GM12878 (cell line): ENCODE measurements around the gene MPIG6B. TPM values are rescaled to one million over a fixed set of nuclear protein-coding genes. Genes with fewer than 3 reads are reported as not detected.

Experiments
- ATAC-seq: fragments of 200-7000 bp; cut with Tn5 transposase; 3 replicates; pipeline ENCODE4 v1.9.1; 2020; ENCODE audit warnings: mild to moderate bottlenecking, moderate library complexity
- BruUV-seq: library from RNA; stranded (reverse); fragments of 400-500 nt; replicated peaks from 2 replicates; lab custom pipeline; 2021; lab: Mats Ljungman, UMichigan
- CTCF ChIA-PET: fragments of 300-600 bp; sonication (Branson Sonifier 250); formaldehyde crosslinking; extraction: SDS; loops from one replicate; lab custom pipeline; 2021; ENCODE audit warnings: inconsistent platforms; lab: Yijun Ruan, JAX
- POLR2A ChIA-PET: fragments of 350-600 bp; formaldehyde crosslinking; extraction: SDS; loops from one replicate; lab custom pipeline; 2021; ENCODE audit warnings: inconsistent platforms; lab: Charles Lee
- RAD21 ChIA-PET: fragments of 300-600 bp; sonication (Branson Sonifier 250); formaldehyde crosslinking; loops from one replicate; lab custom pipeline; 2023; ENCODE audit warnings: antibody characterized with exemption; ENCODE audit not compliant: unreplicated experiment; lab: Charles Lee
- SMC1A ChIA-PET: fragments of 300-600 bp; sonication (Branson Sonifier 250); formaldehyde crosslinking; loops from one replicate; lab custom pipeline; 2023; ENCODE audit not compliant: unreplicated experiment, uncharacterized antibody; lab: Charles Lee
- DNase-seq: peaks from one replicate; pipeline ENCODE4 v3.0.0-alpha.2; 2011; ENCODE audit warnings: low read depth, low spot score
- FAIRE-seq: peaks from 3 replicates; lab custom pipeline; 2011; peaks lifted over from hg19 to GRCh38; lab: Jason Lieb, UNC
- H2AFZ ChIP-seq: 2 replicates; pipeline ENCODE4 v1.6.0; 2011; ENCODE audit warnings: low read depth, low read length, control low read depth; ENCODE audit not compliant: control insufficient read depth
- H3K27ac ChIP-seq: 2 replicates; pipeline ENCODE4 v1.5.1; 2011; ENCODE audit warnings: control low read depth; ENCODE audit not compliant: control insufficient read depth, insufficient read depth
- H3K27me3 ChIP-seq, 2 experiments: replicated peaks in 1 of 2; 2 replicates each; pipeline versions ENCODE4 v1.6.0 to v1.6.1; 2011; ENCODE audit warnings: low read length in 1 of 2; ENCODE audit not compliant: control insufficient read depth in 2 of 2, insufficient read depth in 2 of 2
- H3K36me3 ChIP-seq, 2 experiments: 2 replicates each; pipeline ENCODE4 v1.5.1; 2011; ENCODE audit warnings: low read length in 1 of 2; ENCODE audit not compliant: control insufficient read depth in 2 of 2, insufficient read depth in 2 of 2
- H3K4me1 ChIP-seq: 2 replicates; pipeline ENCODE4 v1.6.1; 2011; ENCODE audit warnings: mild to moderate bottlenecking, low read length, moderate library complexity, mixed read lengths; ENCODE audit not compliant: control insufficient read depth, insufficient read depth
- H3K4me2 ChIP-seq: 2 replicates; pipeline ENCODE4 v1.6.0; 2011; ENCODE audit warnings: control low read depth; ENCODE audit not compliant: control insufficient read depth, insufficient read depth
- H3K4me3 ChIP-seq: fragments of 200-600 bp; sonication (generic); 2 replicates; pipeline ENCODE4 v1.5.1; 2016
- H3K79me2 ChIP-seq: 2 replicates; pipeline ENCODE4 v1.6.0; 2011; ENCODE audit warnings: low read length; ENCODE audit not compliant: control insufficient read depth, insufficient read depth
- H3K9ac ChIP-seq: 2 replicates; pipeline ENCODE4 v1.8.0; 2011; ENCODE audit warnings: low read length, control low read depth, mixed read lengths; ENCODE audit not compliant: control insufficient read depth, insufficient read depth
- H3K9me3 ChIP-seq: replicated peaks from 3 replicates; pipeline ENCODE4 v1.5.1; 2011; ENCODE audit warnings: mild to moderate bottlenecking, low read length; ENCODE audit not compliant: control insufficient read depth, insufficient read depth
- H4K20me1 ChIP-seq: 2 replicates; pipeline ENCODE4 v1.6.0; 2011; ENCODE audit not compliant: control insufficient read depth, insufficient read depth
- ATF2 ChIP-seq: IDR thresholded peaks from 2 replicates; pipeline ENCODE4 v1.6.1; 2012; ENCODE audit warnings: low read length, inconsistent platforms
- ESRRA ChIP-seq: IDR thresholded peaks from 2 replicates; pipeline ENCODE4 v1.6.1; 2012; ENCODE audit warnings: mild to moderate bottlenecking, low read length, improper control_type of control experiment
- EZH2 ChIP-seq: IDR thresholded peaks from 2 replicates; pipeline ENCODE4 v1.6.1; 2012; ENCODE audit warnings: low read depth, mild to moderate bottlenecking, control low read depth, inconsistent platforms, low read length, borderline replicate concordance; ENCODE audit not compliant: control insufficient read depth
- GABPA ChIP-seq: IDR thresholded peaks from 2 replicates; pipeline ENCODE4 v1.6.1; 2014; ENCODE audit warnings: antibody characterized with exemption, low read depth, mild to moderate bottlenecking, inconsistent platforms
- HDAC2 ChIP-seq: fragments of 200-600 bp; sonication (generic); IDR thresholded peaks from 2 replicates; pipeline ENCODE4 v1.6.1; 2017
- MYB ChIP-seq: fragments of 150-350 bp; IDR thresholded peaks from 2 replicates; pipeline ENCODE4 v1.6.1; 2014; ENCODE audit warnings: mild to moderate bottlenecking, low read depth, low read length, borderline replicate concordance
- NR2C2 ChIP-seq: IDR thresholded peaks from 2 replicates; pipeline ENCODE4 v1.6.1; 2011; ENCODE audit warnings: borderline replicate concordance, low read depth; ENCODE audit not compliant: control insufficient read depth, insufficient read length
- NRF1 ChIP-seq: conservative IDR thresholded peaks from 2 replicates; pipeline ENCODE4 v1.6.1; 2011; ENCODE audit warnings: mild to moderate bottlenecking, low read depth, low read length, improper control_type of control experiment
- SMARCA5 ChIP-seq: fragments of 450-650 bp; IDR thresholded peaks from 2 replicates; pipeline ENCODE4 v1.6.1; 2017; ENCODE audit warnings: mild to moderate bottlenecking
- ZZZ3 ChIP-seq: IDR thresholded peaks from 2 replicates; pipeline ENCODE4 v1.6.1; 2011; ENCODE audit warnings: low read depth; ENCODE audit not compliant: control insufficient read depth, insufficient read length
- WGBS: methylation state at CpG from one replicate; pipeline ENCODE4 v1.1.6; 2016; ENCODE audit warnings: low lambda C conversion rate; ENCODE audit not compliant: insufficient replicate concordance, insufficient coverage; ENCODE audit errors: missing lambda C conversion rate; 5-methylcytosine and 5-hydroxymethylcytosine counted together
- in situ Hi-C: fragments of 300-500 bp; cut with MboI; formaldehyde crosslinking; loops from 9 replicates; pipeline ENCODE4 v1.14.3; 2018; ENCODE audit warnings: mixed read lengths
- intact Hi-C: fragments of 100-400 bp; cut with micrococcal nuclease; formaldehyde crosslinking; loops from one replicate; pipeline ENCODE4 v1.14.2; 2022; ENCODE audit not compliant: unreplicated experiment
- polyA plus RNA-seq, 11 experiments: library from polyadenylated mRNA; depleted of rRNA in 4 of 11; unstranded in 6 of 11; stranded (reverse) in 5 of 11; fragments of >200 nt; fragmentation: Nextera tagmentation in 4 of 11; fragmentation: Illumina TruSeq in 1 of 11; extraction: Ambion mirVana in 4 of 11; extraction: Trizol in 1 of 11; gene quantifications; 1 replicate in 1 of 11; 2 replicates in 10 of 11; pipeline versions ENCODE4 v1.2.1 to v1.2.3, GENCODE V29; 2011 to 2016; ENCODE audit warnings: inconsistent platforms in 2 of 11, missing spikeins in 2 of 11, low read depth in 1 of 11
- total RNA-seq, 4 experiments: library from RNA; depleted of rRNA in 3 of 4; stranded (reverse); fragments of >200 nt in 3 of 4; fragmentation: Illumina TruSeq in 1 of 4; extraction: Trizol in 1 of 4; gene quantifications; 2 replicates each; pipeline versions ENCODE4 v1.2.1 to v1.2.3, GENCODE V29; 2013 to 2021
- TF ChIP-seq, protein P1 (sequence below): fragments of 450-650 bp; formaldehyde crosslinking; IDR thresholded peaks from 2 replicates; pipeline ENCODE4 v1.4.0; 2022; ENCODE audit warnings: mild to moderate bottlenecking, moderate library complexity
- TF ChIP-seq, protein P2 (sequence below): IDR thresholded peaks from 2 replicates; pipeline ENCODE4 v1.6.1; 2011; ENCODE audit warnings: borderline replicate concordance, low read depth, mild to moderate bottlenecking, moderate library complexity, mixed read lengths, low read length; ENCODE audit not compliant: insufficient read depth; ENCODE audit errors: extremely low read length

The MPIG6B gene
- total and polyA plus RNA-seq, 10 of the 15 experiments (the other 5 are each of a cell fraction or from before 2014, with no cell fraction given) = not detected

DNA sequence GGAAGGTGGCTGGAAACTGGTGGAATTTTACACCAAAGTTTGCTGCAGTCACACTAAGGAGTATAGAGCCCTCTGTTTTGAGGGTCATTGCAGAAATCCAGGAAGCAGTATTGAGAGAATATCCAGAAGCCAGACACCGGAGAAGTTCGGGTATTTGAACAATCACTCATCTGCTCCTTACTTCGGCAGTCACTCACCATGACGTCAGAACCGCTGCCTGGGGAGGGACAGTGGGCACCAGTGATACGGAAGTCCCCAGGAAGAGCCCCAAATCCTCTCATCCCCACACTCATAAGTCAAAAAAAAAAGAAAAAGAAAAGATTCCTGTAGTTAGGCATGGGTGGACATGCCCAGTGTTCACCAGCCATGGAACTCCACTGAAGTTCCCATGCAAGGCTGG lies 46.3 kb upstream of the MPIG6B start:
- Histone ChIP-seq H2AFZ (no peak overlapping the region), H3K27ac (no peak overlapping the region), H4K20me1 (no peaks in the 10 kb centered on the region), H3K4me3 (no peak overlapping the region), H3K79me2 (no peaks in the 10 kb centered on the region), H3K27me3 (no peaks in the 10 kb centered on the region), H3K9ac (no peak overlapping the region), H3K4me2 (no peak overlapping the region), H3K36me3 (peaks cover 2 to 8% of the 10 kb centered on the region in 2 experiments), H3K9me3 (no peaks in the 10 kb centered on the region), H3K4me1 (peaks cover 6% of the 10 kb centered on the region)
- POLR2A ChIA-PET = no interaction called here
- TF ChIP-seq MYB (no peak), NR2C2 (no peak), ESRRA (no peak), NRF1 (no peak), GABPA (no peak), ATF2 (no peak), SMARCA5 (no peak), HDAC2 (no peak), ZZZ3 (no peak), EZH2 (no peak)
- TF ChIP-seq, protein P1, sequence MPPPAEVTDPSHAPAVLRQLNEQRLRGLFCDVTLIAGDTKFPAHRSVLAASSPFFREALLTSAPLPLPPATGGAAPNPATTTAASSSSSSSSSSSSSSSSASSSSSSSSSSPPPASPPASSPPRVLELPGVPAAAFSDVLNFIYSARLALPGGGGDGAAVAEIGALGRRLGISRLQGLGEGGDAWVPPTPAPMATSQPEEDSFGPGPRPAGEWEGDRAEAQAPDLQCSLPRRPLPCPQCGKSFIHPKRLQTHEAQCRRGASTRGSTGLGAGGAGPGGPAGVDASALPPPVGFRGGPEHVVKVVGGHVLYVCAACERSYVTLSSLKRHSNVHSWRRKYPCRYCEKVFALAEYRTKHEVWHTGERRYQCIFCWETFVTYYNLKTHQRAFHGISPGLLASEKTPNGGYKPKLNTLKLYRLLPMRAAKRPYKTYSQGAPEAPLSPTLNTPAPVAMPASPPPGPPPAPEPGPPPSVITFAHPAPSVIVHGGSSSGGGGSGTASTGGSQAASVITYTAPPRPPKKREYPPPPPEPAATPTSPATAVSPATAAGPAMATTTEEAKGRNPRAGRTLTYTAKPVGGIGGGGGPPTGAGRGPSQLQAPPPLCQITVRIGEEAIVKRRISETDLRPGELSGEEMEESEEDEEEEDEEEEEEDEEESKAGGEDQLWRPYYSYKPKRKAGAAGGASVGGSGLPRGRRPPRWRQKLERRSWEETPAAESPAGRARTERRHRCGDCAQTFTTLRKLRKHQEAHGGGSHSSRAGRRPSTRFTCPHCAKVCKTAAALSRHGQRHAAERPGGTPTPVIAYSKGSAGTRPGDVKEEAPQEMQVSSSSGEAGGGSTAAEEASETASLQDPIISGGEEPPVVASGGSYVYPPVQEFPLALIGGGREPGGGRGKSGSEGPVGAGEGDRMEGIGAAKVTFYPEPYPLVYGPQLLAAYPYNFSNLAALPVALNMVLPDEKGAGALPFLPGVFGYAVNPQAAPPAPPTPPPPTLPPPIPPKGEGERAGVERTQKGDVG = no peak
- TF ChIP-seq, protein P2, sequence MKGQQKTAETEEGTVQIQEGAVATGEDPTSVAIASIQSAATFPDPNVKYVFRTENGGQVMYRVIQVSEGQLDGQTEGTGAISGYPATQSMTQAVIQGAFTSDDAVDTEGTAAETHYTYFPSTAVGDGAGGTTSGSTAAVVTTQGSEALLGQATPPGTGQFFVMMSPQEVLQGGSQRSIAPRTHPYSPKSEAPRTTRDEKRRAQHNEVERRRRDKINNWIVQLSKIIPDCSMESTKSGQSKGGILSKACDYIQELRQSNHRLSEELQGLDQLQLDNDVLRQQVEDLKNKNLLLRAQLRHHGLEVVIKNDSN = no peak
- in situ Hi-C loops = no loop called here
- BruUV-seq = no TSS peak
- FAIRE-seq = no peak
- WGBS = 78% methylated on average over 6 of the region's 6 CpGs
- DNase-seq = no peak
- CTCF ChIA-PET = interaction anchor here (1.7 kb wide), 1 partner anchor 13 kb away, joined by 4 read pairs; no protein-coding TSS in a partner anchor
- SMC1A ChIA-PET = interaction anchor here (0.6 to 1.5 kb wide), 3 partner anchors 10 to 385 kb away, joined by 3 read pairs; no protein-coding TSS in a partner anchor
- RAD21 ChIA-PET = no interaction called here
- ATAC-seq = no peak
- intact Hi-C loops = no loop called here
